ENCODE data around the gene TMPRSS4. TPM values are rescaled to one million over a fixed set of nuclear protein-coding genes. Genes with fewer than 3 reads are reported as not detected.

The TMPRSS4 gene
- total and polyA plus RNA-seq, 2 of the 4 experiments (the other 2 are of a cell fraction), result not detected

DNA sequence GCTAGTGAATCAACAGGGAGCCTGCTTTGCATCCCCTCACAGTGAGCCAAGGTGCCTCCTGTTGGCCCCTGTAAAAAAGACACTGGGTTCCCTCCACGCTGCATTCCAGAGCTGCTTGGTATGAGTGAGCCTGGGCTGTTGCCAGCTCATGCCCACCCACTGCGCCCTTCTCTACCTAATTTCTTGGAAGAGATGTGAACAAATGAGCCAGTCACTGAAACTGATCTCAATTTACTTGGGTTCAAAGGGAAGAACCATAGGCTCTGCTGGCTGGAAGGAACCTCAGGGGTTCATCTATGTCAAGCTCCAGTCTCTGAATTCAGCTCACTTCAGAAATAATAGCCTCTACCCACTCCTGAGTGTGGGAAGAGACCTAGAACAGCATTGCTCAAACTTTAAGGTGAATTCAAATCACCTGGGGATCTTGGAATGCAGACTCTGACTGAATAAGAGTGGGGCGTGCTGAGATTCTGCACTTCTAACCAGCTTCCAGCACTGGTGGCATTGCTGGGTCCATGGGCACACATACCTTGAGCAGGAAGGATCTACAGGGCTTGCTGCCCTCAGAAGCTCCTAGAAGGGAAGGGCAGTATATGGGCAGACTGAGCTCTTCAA is 5.4 kb upstream of the TMPRSS4 start:
- Histone ChIP-seq H4K8ac (ENCODE audit: low read depth in 2 of 2, low read length in 2 of 2) (no peak overlapping the region), H3K27ac (ENCODE audit: insufficient read depth, low read length) (no peak overlapping the region), H2AFZ (replicated peaks; ENCODE audit: low read length, poor library complexity) (no peak overlapping the region), H3K36me3 (ENCODE audit: control insufficient read depth, insufficient read depth, low read length) (no peaks in the 10 kb centered on the region), H3K4ac (ENCODE audit: low read depth, low read length) (no peak overlapping the region), H3K4me2 (ENCODE audit: low read depth, low read length) (no peak overlapping the region), H3K4me3 (ENCODE audit: insufficient read depth, low read depth, low read length) (no peak overlapping the region), H3K18ac (ENCODE audit: low read depth, low read length) (no peak overlapping the region), H2BK15ac (ENCODE audit: low read depth, low read length) (no peak overlapping the region), H2AK5ac (ENCODE audit: low read depth, low read length) (no peak overlapping the region), H3K23ac (ENCODE audit: low read depth, low read length) (no peak overlapping the region), H3K9ac (ENCODE audit: low read depth, low read length) (no peak overlapping the region), H2BK20ac (ENCODE audit: low read depth, low read length) (no peak overlapping the region), H3K56ac (ENCODE audit: extremely low read depth, insufficient read depth, low read length) (no peak overlapping the region), H4K5ac (ENCODE audit: low read depth, low read length) (no peak overlapping the region), H3K27me3 (ENCODE audit: control insufficient read depth, insufficient read depth, low read length) (no peaks in the 10 kb centered on the region; the same call in none of the 2 replicates), H2BK120ac (ENCODE audit: low read depth, low read length) (no peak overlapping the region), H3K9me3 (ENCODE audit: control insufficient read depth, insufficient read depth, low read length) (no peaks in the 10 kb centered on the region), H3K79me1 (ENCODE audit: low read depth in 1 of 2, low read length in 2 of 2) (no peaks in the 10 kb centered on the region), H4K91ac (ENCODE audit: insufficient read depth, low read depth, low read length) (no peak overlapping the region), H2BK5ac (ENCODE audit: low read depth, low read length, poor library complexity, severe bottlenecking) (no peak overlapping the region), H2AK9ac (replicated peaks; ENCODE audit: low read depth, low read length, poor library complexity) (no peak overlapping the region), H3K4me1 (ENCODE audit: control insufficient read depth, insufficient read depth, low read length) (no peaks in the 10 kb centered on the region), H4K20me1 (ENCODE audit: insufficient read depth, low read length) (no peaks in the 10 kb centered on the region), H3K14ac (replicated peaks; ENCODE audit: low read depth, low read length) (no peak overlapping the region), H3K9me1 (ENCODE audit: insufficient read depth, low read length) (no peaks in the 10 kb centered on the region)
- ChIA-PET POLR2A (ENCODE audit: unreplicated experiment) (no interaction called here), CTCF (no interaction called here)
- intact Hi-C loops (cut with micrococcal nuclease) (no loop called here), in situ Hi-C loops (cut with MboI; ENCODE audit: low sequenced_read_pairs) (no loop called here), dilution Hi-C loops (cut with HindIII; ENCODE audit: low sequenced_read_pairs, unreplicated experiment) (no loop called here)
- DNase-seq (no peak), ATAC-seq (ENCODE audit: low read depth) (no peak)
- no TSS peak for BruUV-seq (replicated peaks)
- TF ChIP-seq MAZ (IDR thresholded peaks at IDR 0.05; ENCODE audit: borderline replicate concordance, low read depth, low read length) (no peak), CHD1 (IDR thresholded peaks at IDR 0.05; ENCODE audit: low read depth, low read length) (no peak), RFX5 (IDR thresholded peaks at IDR 0.05; ENCODE audit: low read depth, low read length) (no peak), USF2 (IDR thresholded peaks at IDR 0.05; ENCODE audit: low read depth, low read length) (no peak), POLR2A (IDR thresholded peaks at IDR 0.05; ENCODE audit: low read depth, low read length) (no peak), RCOR1 (IDR thresholded peaks at IDR 0.05; ENCODE audit: insufficient replicate concordance, low read length) (no peak), MXI1 (IDR thresholded peaks at IDR 0.05; ENCODE audit: borderline replicate concordance, low read depth, low read length) (no peak), SMC3 (IDR thresholded peaks at IDR 0.05; ENCODE audit: low read depth, low read length) (no peak), FOS (IDR thresholded peaks at IDR 0.05; ENCODE audit: low read depth, low read length) (no peak), RAD21 (IDR thresholded peaks at IDR 0.05; ENCODE audit: low read length) (no peak), NFE2L2 (IDR thresholded peaks at IDR 0.05; ENCODE audit: low read depth, low read length) (no peak), MAFK (IDR thresholded peaks at IDR 0.05; ENCODE audit: low read depth, low read length) (no peak), BHLHE40 (IDR thresholded peaks at IDR 0.05; ENCODE audit: low read depth, low read length) (no peak), CEBPB (IDR thresholded peaks at IDR 0.05; ENCODE audit: low read depth, low read length) (no peak)
- TF ChIP-seq, protein P1, sequence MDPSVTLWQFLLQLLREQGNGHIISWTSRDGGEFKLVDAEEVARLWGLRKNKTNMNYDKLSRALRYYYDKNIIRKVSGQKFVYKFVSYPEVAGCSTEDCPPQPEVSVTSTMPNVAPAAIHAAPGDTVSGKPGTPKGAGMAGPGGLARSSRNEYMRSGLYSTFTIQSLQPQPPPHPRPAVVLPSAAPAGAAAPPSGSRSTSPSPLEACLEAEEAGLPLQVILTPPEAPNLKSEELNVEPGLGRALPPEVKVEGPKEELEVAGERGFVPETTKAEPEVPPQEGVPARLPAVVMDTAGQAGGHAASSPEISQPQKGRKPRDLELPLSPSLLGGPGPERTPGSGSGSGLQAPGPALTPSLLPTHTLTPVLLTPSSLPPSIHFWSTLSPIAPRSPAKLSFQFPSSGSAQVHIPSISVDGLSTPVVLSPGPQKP (IDR thresholded peaks at IDR 0.05; ENCODE audit: borderline replicate concordance, low read depth, low read length), result no peak
- TF ChIP-seq, protein P2, sequence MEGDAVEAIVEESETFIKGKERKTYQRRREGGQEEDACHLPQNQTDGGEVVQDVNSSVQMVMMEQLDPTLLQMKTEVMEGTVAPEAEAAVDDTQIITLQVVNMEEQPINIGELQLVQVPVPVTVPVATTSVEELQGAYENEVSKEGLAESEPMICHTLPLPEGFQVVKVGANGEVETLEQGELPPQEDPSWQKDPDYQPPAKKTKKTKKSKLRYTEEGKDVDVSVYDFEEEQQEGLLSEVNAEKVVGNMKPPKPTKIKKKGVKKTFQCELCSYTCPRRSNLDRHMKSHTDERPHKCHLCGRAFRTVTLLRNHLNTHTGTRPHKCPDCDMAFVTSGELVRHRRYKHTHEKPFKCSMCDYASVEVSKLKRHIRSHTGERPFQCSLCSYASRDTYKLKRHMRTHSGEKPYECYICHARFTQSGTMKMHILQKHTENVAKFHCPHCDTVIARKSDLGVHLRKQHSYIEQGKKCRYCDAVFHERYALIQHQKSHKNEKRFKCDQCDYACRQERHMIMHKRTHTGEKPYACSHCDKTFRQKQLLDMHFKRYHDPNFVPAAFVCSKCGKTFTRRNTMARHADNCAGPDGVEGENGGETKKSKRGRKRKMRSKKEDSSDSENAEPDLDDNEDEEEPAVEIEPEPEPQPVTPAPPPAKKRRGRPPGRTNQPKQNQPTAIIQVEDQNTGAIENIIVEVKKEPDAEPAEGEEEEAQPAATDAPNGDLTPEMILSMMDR (conservative IDR thresholded peaks at IDR 0.05; ENCODE audit: low read depth, low read length), result no peak
- WGBS, 2 experiments (ENCODE audit: extremely low coverage in 2 of 2, insufficient read length in 1 of 2), result no CpG with 5 or more reads among the region's 3 CpGs

Measured in IMR-90 (cell line).